H1 (cell line): ENCODE results near the gene SULT1A4. TPM values are rescaled to one million over a fixed set of nuclear protein-coding genes. Genes with fewer than 3 reads are reported as not detected.
"Not testable (repeated sequence)": the region's sequence is repeated elsewhere in the genome, so short reads cannot be mapped to it uniquely, and the experiment has no call there.

Experiments
- CTCF ChIA-PET: fragments of 300-600 bp; sonication (Branson Sonifier 250); formaldehyde crosslinking; loops from one replicate; lab custom pipeline; 2021; ENCODE audit not compliant: partially characterized antibody; lab: Charles Lee
- POLR2A ChIA-PET: fragments of 300-600 bp; sonication (Branson Sonifier 250); formaldehyde crosslinking; loops from one replicate; lab custom pipeline; 2021; ENCODE audit warnings: inconsistent platforms; ENCODE audit not compliant: partially characterized antibody; lab: Charles Lee
- DNase-seq, 2 experiments: peaks; one replicate each; pipeline versions ENCODE4 v3.0.0 to v3.0.0-alpha.2; 2010 to 2022; ENCODE audit warnings: low spot score in 2 of 2, low read depth in 1 of 2, mixed read lengths in 1 of 2
- FAIRE-seq: peaks from 2 replicates; lab custom pipeline; 2011; peaks lifted over from hg19 to GRCh38; lab: Jason Lieb, UNC
- H2AFZ ChIP-seq: 2 replicates; pipeline ENCODE4 v1.8.1; 2012; ENCODE audit warnings: low read length, inconsistent platforms
- H2AK5ac ChIP-seq: 2 replicates; pipeline ENCODE4 v1.6.1; 2013; ENCODE audit warnings: low read depth, low read length
- H2BK120ac ChIP-seq: replicated peaks from 2 replicates; pipeline ENCODE3; 2013; ENCODE audit warnings: low read depth, low read length, inconsistent platforms
- H2BK12ac ChIP-seq: 2 replicates; pipeline ENCODE4 v1.6.1; 2013; ENCODE audit warnings: low read depth, low read length
- H2BK15ac ChIP-seq: 2 replicates; pipeline ENCODE4 v1.6.1; 2013; ENCODE audit warnings: low read length
- H2BK20ac ChIP-seq: 2 replicates; pipeline ENCODE4 v1.6.1; 2013; ENCODE audit warnings: low read length
- H2BK5ac ChIP-seq: 2 replicates; pipeline ENCODE4 v1.6.1; 2013; ENCODE audit warnings: low read depth, low read length
- H3K14ac ChIP-seq: 2 replicates; pipeline ENCODE4 v1.6.1; 2013; ENCODE audit warnings: inconsistent platforms; ENCODE audit not compliant: insufficient read length
- H3K18ac ChIP-seq: 2 replicates; pipeline ENCODE4 v1.6.1; 2013; ENCODE audit warnings: low read length; ENCODE audit errors: extremely low read depth
- H3K23ac ChIP-seq: 2 replicates; pipeline ENCODE4 v1.6.1; 2013; ENCODE audit warnings: inconsistent platforms; ENCODE audit not compliant: insufficient read length
- H3K23me2 ChIP-seq: 2 replicates; pipeline ENCODE4 v1.6.1; 2013; ENCODE audit warnings: low read depth, low read length
- H3K27ac ChIP-seq: 2 replicates; pipeline ENCODE4 v1.6.1; 2011; ENCODE audit warnings: low read depth, low read length, inconsistent platforms
- H3K27me3 ChIP-seq, 4 experiments: replicated peaks in 1 of 4; 1 replicate in 1 of 4; 2 replicates in 3 of 4; pipeline versions ENCODE4 v1.6.1 to v1.8.1; 2011 to 2013; ENCODE audit warnings: low read length in 3 of 4, mild to moderate bottlenecking in 3 of 4, inconsistent platforms in 2 of 4, mixed read lengths in 2 of 4, moderate library complexity in 1 of 4; ENCODE audit not compliant: control insufficient read depth in 3 of 4, insufficient read depth in 3 of 4; ENCODE audit errors: extremely low read depth in 1 of 4
- H3K36me3 ChIP-seq, 4 experiments: 2 replicates each; pipeline versions ENCODE4 v1.6.1 to v1.8.1; 2011 to 2013; ENCODE audit warnings: mild to moderate bottlenecking in 4 of 4, low read length in 3 of 4, moderate library complexity in 2 of 4, control low read depth in 1 of 4, inconsistent platforms in 1 of 4; ENCODE audit not compliant: insufficient read depth in 4 of 4, control insufficient read depth in 2 of 4
- H3K4ac ChIP-seq: replicated peaks from 2 replicates; pipeline ENCODE3; 2013; ENCODE audit warnings: low read length, low read depth, mixed read lengths, inconsistent platforms; ENCODE audit not compliant: insufficient read length
- H3K4me1 ChIP-seq, 4 experiments: replicated peaks in 1 of 4; 1 replicate in 1 of 4; 2 replicates in 3 of 4; pipeline versions ENCODE4 v1.6.1 to v1.8.1; 2011 to 2013; ENCODE audit warnings: low read length in 3 of 4, inconsistent platforms in 2 of 4, mixed read lengths in 1 of 4; ENCODE audit not compliant: insufficient read depth in 4 of 4, control insufficient read depth in 3 of 4
- H3K4me2 ChIP-seq, 2 experiments: 2 replicates each; pipeline versions ENCODE4 v1.6.1 to v1.8.1; 2011 to 2013; ENCODE audit warnings: low read depth in 2 of 2, low read length in 2 of 2, control low read depth in 1 of 2, inconsistent platforms in 1 of 2, mild to moderate bottlenecking in 1 of 2; ENCODE audit not compliant: insufficient read depth in 1 of 2
- H3K4me3 ChIP-seq, 4 experiments: fragments of 200-600, 300-600 bp in 1 of 4; sonication (generic), shearing (Covaris generic), sonication (Bioruptor Twin) in 1 of 4; 2 replicates each; pipeline versions ENCODE4 v1.5.1 to v1.8.1; 2011 to 2016; ENCODE audit warnings: low read length in 4 of 4, low read depth in 3 of 4, control low read depth in 2 of 4, inconsistent platforms in 2 of 4, mild to moderate bottlenecking in 2 of 4, mixed read lengths in 1 of 4, moderate library complexity in 1 of 4; ENCODE audit not compliant: insufficient read depth in 2 of 4; ENCODE audit errors: extremely low read depth in 1 of 4
- H3K56ac ChIP-seq: replicated peaks from 2 replicates; pipeline ENCODE3; 2013; ENCODE audit warnings: low read depth, mild to moderate bottlenecking, mixed read lengths, low read length, inconsistent platforms; ENCODE audit not compliant: insufficient read length
- H3K79me1 ChIP-seq: 2 replicates; pipeline ENCODE4 v1.6.1; 2013; ENCODE audit warnings: low read depth, low read length, control low read depth
- H3K79me2 ChIP-seq, 2 experiments: 2 replicates each; pipeline versions ENCODE4 v1.6.1 to v1.8.1; 2012 to 2013; ENCODE audit warnings: low read length in 2 of 2, mild to moderate bottlenecking in 2 of 2, inconsistent platforms in 1 of 2; ENCODE audit not compliant: insufficient read depth in 2 of 2, control insufficient read depth in 1 of 2
- H3K9ac ChIP-seq, 4 experiments: replicated peaks in 1 of 4; 1 replicate in 1 of 4; 2 replicates in 3 of 4; pipeline versions ENCODE4 v1.6.1 to v1.8.1; 2011 to 2013; ENCODE audit warnings: low read depth in 3 of 4, low read length in 3 of 4, control low read depth in 2 of 4, mild to moderate bottlenecking in 2 of 4, moderate library complexity in 2 of 4, inconsistent platforms in 1 of 4; ENCODE audit errors: extremely low read depth in 1 of 4
- H3K9me3 ChIP-seq, 2 experiments: 2 replicates each; pipeline versions ENCODE4 v1.6.1 to v1.8.1; 2012 to 2013; ENCODE audit warnings: mild to moderate bottlenecking in 2 of 2, moderate library complexity in 2 of 2, control low read depth in 1 of 2, inconsistent platforms in 1 of 2, low read depth in 1 of 2, low read length in 1 of 2, mixed read lengths in 1 of 2; ENCODE audit not compliant: insufficient read depth in 2 of 2
- H4K20me1 ChIP-seq, 2 experiments: replicated peaks in 1 of 2; 2 replicates each; pipeline versions ENCODE3 to v1.8.1; 2011 to 2013; ENCODE audit warnings: inconsistent platforms in 2 of 2, low read length in 2 of 2, mild to moderate bottlenecking in 1 of 2; ENCODE audit not compliant: insufficient read depth in 2 of 2, control insufficient read depth in 1 of 2
- H4K5ac ChIP-seq: 2 replicates; pipeline ENCODE4 v1.6.1; 2013; ENCODE audit warnings: low read length, low read depth, mixed read lengths, inconsistent platforms; ENCODE audit not compliant: insufficient read length
- H4K8ac ChIP-seq: 2 replicates; pipeline ENCODE4 v1.8.0; 2013; ENCODE audit warnings: mild to moderate bottlenecking, moderate library complexity, low read length, inconsistent platforms; ENCODE audit not compliant: insufficient read depth; ENCODE audit errors: extremely low read depth
- H4K91ac ChIP-seq: replicated peaks from 2 replicates; pipeline ENCODE3; 2013; ENCODE audit warnings: low read length, mixed read lengths, inconsistent platforms; ENCODE audit not compliant: insufficient read length
- WGBS, 2 experiments: shearing (Covaris generic) in 1 of 2; methylation state at CpG; one replicate each; pipeline versions ENCODE4 v1.1.6 to v1.1.7; 2013 to 2015; ENCODE audit warnings: low lambda C conversion rate in 2 of 2, mixed read lengths in 2 of 2, inconsistent platforms in 1 of 2, low coverage in 1 of 2, missing lambda C conversion rate in 1 of 2; ENCODE audit not compliant: insufficient replicate concordance in 2 of 2, insufficient coverage in 1 of 2, insufficient read length in 1 of 2; ENCODE audit errors: extremely low coverage in 1 of 2, missing lambda C conversion rate in 1 of 2; 5-methylcytosine and 5-hydroxymethylcytosine counted together
- polyA plus RNA-seq, 7 experiments: library from polyadenylated mRNA; depleted of rRNA in 3 of 7; stranded (reverse) in 5 of 7; unstranded in 2 of 7; fragments of >200 nt in 5 of 7; fragments of 200-250 nt in 2 of 7; gene quantifications; 1 replicate in 5 of 7; 2 replicates in 1 of 7; 4 replicates in 1 of 7; pipeline versions ENCODE4 v1.2.1 to v1.2.3, GENCODE V29; 2011 to 2013; ENCODE audit warnings: missing spikeins in 2 of 7, mixed read lengths in 2 of 7
- total RNA-seq: library from RNA; stranded (reverse); fragmentation: NEBNext Ultra II Directional; extraction: Animal tissue kit (Norgen Biotek cat#: 25700); gene quantifications from 2 replicates; pipeline ENCODE4 v1.2.1, GENCODE V29; 2021

SULT1A4 gene
- total and polyA plus RNA-seq, 2 of the 8 experiments (the other 6 are each of a cell fraction or from before 2014, with no cell fraction given), result 0.82 to 1.7 TPM

DNA sequence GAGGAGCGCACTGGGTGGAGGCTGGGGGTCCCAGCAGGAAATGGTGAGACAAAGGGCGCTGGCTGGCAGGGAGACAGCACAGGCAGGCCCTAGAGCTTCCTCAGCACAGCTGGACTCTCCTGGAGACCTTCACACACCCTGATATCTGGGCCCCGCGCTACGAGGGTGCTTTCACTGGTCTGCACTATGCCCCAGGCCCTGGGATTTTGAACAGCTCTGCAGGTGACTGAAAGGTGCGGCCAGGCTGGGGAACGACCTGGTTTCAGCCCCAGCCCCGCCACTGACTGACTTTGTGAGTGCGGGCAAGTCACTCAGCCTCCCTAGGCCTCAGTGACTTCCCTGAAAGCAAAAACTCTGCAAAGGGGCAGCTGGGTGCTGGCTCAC lies 926 bp downstream of the SULT1A4 start:
- H3K79me2 ChIP-seq, H3K4me3 ChIP-seq, H3K79me1 ChIP-seq, H4K5ac ChIP-seq, H2BK120ac ChIP-seq, H3K27ac ChIP-seq, H3K4ac ChIP-seq, H2AFZ ChIP-seq, H3K23ac ChIP-seq, H2BK20ac ChIP-seq, H3K56ac ChIP-seq, H2BK12ac ChIP-seq, H4K8ac ChIP-seq, CTCF ChIA-PET, DNase-seq, H4K91ac ChIP-seq, FAIRE-seq, H3K23me2 ChIP-seq, H3K36me3 ChIP-seq, H3K4me1 ChIP-seq, H3K18ac ChIP-seq, H3K14ac ChIP-seq, H4K20me1 ChIP-seq, H2AK5ac ChIP-seq, H3K9me3 ChIP-seq, H3K9ac ChIP-seq, H2BK5ac ChIP-seq, H3K27me3 ChIP-seq, H3K4me2 ChIP-seq, POLR2A ChIA-PET, H2BK15ac ChIP-seq: not testable (repeated sequence)
- no CpG with 5 or more reads among the region's 9 CpGs for WGBS, 2 experiments

GRCh38 chr16:29465985-29466824 lies 6.5 kb downstream of the SULT1A4 start:
- FAIRE-seq, DNase-seq, H3K27me3 ChIP-seq, H3K18ac ChIP-seq, H3K56ac ChIP-seq, POLR2A ChIA-PET, H3K14ac ChIP-seq, H3K4me1 ChIP-seq, H3K79me1 ChIP-seq, H4K5ac ChIP-seq, H3K23ac ChIP-seq, H2AFZ ChIP-seq, H3K36me3 ChIP-seq, H4K20me1 ChIP-seq, H2BK12ac ChIP-seq, H3K4ac ChIP-seq, H2AK5ac ChIP-seq, H3K4me3 ChIP-seq, H2BK20ac ChIP-seq, H4K8ac ChIP-seq, H3K27ac ChIP-seq, H3K9me3 ChIP-seq, H2BK5ac ChIP-seq, H3K23me2 ChIP-seq, H2BK120ac ChIP-seq, H2BK15ac ChIP-seq, H3K4me2 ChIP-seq, H3K79me2 ChIP-seq, H4K91ac ChIP-seq, CTCF ChIA-PET, H3K9ac ChIP-seq: not testable (repeated sequence)
- no CpG with 5 or more reads among the region's 57 CpGs for WGBS, 2 experiments
